ENCODE data around the gene YPEL5.

DNA sequence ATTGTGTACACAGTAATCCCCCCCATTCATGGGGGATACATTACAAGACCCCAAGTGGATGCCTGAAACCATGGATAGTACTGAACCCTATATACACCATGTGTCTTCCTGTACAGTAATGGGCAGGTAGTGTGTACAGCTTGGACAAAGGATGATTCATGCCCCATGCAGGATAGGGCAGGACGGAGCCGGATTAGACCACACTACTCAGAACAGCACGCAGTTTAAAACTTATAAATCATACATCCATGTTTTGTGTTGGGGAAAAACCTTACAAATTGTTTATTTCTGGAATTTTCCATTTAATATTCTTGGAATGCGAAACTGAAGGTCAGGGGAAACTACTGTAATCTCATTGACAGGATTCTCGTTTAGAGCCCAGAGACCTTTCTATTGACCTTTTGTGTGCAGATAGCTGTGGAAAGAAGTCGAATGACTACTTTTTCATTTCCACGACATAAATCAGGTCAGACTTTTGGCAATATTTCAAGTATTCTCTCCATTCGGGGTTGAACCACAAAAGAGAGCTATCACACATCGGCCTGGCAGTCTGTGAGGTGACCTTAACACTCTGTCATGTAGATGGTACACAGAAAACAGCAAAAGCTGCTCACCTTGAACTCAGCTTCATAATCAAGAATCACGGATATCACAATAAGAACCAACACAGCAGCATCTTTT lies 9.9 kb upstream of the YPEL5 start:
- TF ChIP-seq, protein P1, sequence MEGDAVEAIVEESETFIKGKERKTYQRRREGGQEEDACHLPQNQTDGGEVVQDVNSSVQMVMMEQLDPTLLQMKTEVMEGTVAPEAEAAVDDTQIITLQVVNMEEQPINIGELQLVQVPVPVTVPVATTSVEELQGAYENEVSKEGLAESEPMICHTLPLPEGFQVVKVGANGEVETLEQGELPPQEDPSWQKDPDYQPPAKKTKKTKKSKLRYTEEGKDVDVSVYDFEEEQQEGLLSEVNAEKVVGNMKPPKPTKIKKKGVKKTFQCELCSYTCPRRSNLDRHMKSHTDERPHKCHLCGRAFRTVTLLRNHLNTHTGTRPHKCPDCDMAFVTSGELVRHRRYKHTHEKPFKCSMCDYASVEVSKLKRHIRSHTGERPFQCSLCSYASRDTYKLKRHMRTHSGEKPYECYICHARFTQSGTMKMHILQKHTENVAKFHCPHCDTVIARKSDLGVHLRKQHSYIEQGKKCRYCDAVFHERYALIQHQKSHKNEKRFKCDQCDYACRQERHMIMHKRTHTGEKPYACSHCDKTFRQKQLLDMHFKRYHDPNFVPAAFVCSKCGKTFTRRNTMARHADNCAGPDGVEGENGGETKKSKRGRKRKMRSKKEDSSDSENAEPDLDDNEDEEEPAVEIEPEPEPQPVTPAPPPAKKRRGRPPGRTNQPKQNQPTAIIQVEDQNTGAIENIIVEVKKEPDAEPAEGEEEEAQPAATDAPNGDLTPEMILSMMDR (IDR thresholded peaks at IDR 0.05; ENCODE audit: insufficient read depth, low read length, poor library complexity, severe bottlenecking), result no peak
- TF ChIP-seq EZH2phosphoT487 (conservative IDR thresholded peaks at IDR 0.05; ENCODE audit: low read length), result no peak

Measured in SU-DHL-6 (cell line).